GM18909 (cell line): ENCODE data around the gene TMCC3.
"Not testable (repeated sequence)": the region's sequence is repeated elsewhere in the genome, so short reads cannot be mapped to it uniquely, and the experiment has no call there.

Experiments used
- ATAC-seq: cut with Tn5 transposase; IDR thresholded peaks from one replicate; pipeline ENCODE4 v1.9.1; 2021; ENCODE audit warnings: mild to moderate bottlenecking; ENCODE audit not compliant: unreplicated experiment, poor library complexity

TMCC3 gene

DNA sequence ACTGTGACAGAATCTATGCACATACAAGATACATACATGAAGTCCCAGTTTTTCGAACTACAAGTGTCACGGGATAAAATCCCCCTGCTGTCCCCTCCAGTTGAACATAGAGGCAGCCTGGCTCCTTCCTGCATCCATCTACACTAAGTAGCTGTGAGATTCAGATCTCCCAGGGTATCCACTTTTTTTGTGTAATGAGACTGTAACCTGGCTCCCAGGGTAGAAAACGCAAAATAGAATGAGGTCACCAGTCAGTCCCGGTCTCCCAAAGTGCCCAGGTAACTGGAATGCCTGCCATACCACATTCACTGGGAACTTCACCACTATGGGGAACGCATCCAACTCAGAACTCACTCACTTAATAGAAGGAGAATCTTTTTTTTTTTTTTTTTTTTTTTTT lies 67.8 kb downstream of the TMCC3 start:
- no peak for ATAC-seq

GRCh38 chr12:94575645-94576403 lies 74.5 kb downstream of the TMCC3 start:
- ATAC-seq = no peak

- ATAC-seq = no peak
Measured at GRCh38 chr12:94575024-94575423, 75.3 kb downstream of the TMCC3 start.

- ATAC-seq = no peak
Measured at GRCh38 chr12:94571556-94571955, 78.8 kb downstream of the TMCC3 start.

DNA sequence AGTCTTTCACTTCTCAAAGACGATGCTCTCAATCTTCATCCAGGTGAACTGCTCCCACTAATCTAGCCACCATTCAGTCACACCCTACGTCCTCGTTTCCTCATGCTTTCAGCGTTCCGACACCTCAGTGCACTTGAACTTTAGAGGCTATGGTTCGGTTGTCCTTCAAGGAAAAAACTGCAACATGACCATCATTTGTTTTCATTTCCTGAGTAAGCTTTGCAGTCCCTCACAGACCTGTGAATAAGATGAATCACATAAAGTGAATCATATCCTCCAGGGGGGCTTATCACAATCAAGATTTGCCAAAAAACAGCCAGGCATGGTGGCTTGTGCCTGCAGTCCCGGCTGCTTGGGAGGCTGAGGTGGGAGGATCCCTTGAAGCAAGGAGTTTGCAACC lies 80.2 kb downstream of the TMCC3 start:
- ATAC-seq = no peak

- ATAC-seq = no peak
Measured at GRCh38 chr12:94567761-94568160, 82.6 kb downstream of the TMCC3 start.

- no peak for ATAC-seq
Measured at GRCh38 chr12:94566345-94566744, 84.0 kb downstream of the TMCC3 start.

DNA sequence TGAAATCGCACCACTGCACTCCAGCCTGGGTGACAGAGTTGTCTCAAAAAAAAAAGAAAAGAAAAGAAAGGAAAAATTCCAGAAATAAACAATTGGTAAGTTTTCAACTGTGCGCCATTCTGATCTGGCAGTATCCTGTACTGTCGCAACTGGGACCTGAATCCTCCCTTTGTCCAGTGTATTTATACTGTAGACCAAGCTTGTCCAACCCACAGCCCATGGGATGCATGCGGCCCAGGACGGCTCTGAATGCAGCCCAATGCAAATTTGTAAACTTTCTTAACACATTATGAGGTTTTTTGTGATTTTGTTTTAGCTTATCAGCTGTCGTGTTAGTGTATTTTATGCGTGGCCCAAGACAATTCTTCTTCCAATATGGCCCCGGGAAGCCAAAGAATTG lies 84.7 kb downstream of the TMCC3 start:
- ATAC-seq = no peak

DNA sequence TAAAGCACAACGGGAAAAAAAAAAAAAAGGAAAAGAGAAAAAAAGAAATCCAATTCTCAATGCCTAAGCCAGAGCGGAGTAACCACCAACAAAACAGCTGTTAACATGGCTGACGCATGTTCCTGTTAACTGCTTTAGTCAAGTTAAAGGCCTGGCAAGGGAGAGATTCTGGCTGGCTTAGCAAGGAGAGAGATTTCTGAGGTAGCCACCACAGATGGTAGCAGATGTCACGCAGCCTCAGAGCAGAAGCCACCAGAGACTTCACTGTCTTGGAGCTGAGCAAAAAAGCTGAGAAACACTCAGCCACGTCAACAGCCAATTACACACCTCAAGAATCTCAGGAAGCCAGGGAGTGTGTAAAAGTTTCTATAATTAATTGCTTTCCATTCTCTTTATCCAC lies 87.1 kb downstream of the TMCC3 start:
- ATAC-seq = no peak

GRCh38 chr12:94561943-94562411 lies 88.4 kb downstream of the TMCC3 start:
- ATAC-seq = peak; percentile 83

DNA sequence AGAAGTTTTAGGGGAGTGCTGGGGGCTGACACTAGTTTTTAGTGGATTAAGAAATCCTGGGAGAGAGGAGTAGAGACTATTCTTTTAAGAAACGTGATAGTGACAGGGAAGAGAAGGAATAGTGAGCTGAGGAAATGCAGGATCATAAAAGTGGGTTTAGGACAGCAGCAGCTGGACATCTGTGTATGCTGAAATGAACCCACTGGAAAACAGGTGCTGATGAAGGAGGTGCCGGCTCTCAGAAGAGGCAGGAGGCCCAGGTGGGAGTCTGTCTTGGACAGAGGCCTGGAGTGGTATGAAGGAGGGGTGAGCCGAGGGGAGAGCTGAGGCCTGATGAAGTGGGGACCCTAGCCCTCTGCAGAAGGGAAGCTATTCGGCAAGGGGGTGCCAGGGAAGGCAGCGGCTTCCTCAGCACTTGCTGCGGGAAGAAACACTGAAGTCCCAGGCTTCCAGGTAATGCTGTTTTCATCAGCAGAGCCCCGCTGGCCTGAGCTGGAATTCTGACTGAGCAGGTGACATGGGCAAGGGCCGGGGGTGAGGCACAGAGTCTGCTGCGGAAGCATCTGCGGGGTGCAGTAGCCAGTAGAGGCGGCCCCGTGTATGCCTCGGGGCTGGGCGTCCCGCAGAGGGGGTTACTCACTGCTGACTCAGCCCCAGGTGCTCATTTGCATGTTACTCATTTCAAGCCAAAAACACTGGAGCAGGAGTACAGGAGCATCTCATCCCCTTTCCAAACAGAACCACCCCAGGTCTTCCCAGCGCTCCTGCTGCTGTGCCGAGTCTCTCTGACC lies 89.7 kb downstream of the TMCC3 start:
- ATAC-seq = peak; percentile 77

DNA sequence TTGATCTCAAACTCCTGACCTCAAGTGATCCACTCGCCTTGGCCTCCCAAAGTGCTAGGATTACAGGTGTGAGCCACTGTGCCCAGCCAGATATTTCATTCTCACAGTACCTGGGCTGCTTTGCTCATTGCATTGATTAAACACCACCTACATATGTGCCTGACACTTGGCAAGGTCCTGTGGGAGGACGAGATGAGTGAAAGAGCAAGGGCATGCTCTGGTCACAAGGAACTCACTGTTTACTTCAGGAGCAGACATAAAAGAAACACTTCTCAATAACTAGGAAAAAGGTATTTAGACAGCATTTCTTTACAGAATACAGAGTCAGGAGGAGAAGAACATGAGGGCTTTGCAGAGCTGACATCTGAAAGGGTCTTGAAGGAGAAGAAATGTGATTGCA lies 91.7 kb downstream of the TMCC3 start:
- ATAC-seq = no peak

GRCh38 chr12:94557746-94558295 lies 92.5 kb downstream of the TMCC3 start:
- ATAC-seq = no peak

DNA sequence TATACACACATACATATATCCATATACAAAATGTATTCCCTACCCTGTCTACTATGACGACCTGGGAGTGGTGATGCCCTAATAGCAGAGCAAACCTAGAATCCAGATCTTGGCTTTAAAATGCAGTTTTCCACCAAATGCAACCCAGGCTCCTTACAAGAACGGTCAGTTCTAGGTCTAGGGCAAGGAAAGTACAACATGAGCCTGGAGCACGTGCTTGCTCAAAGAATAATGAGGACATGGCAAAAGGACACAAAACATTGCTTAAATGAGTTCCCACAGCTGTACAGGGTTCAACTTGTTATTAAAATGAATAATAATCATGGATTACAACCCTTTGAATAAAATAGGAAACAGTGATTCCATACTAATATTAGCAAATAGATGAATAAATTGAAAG lies 94.7 kb downstream of the TMCC3 start:
- no peak for ATAC-seq

DNA sequence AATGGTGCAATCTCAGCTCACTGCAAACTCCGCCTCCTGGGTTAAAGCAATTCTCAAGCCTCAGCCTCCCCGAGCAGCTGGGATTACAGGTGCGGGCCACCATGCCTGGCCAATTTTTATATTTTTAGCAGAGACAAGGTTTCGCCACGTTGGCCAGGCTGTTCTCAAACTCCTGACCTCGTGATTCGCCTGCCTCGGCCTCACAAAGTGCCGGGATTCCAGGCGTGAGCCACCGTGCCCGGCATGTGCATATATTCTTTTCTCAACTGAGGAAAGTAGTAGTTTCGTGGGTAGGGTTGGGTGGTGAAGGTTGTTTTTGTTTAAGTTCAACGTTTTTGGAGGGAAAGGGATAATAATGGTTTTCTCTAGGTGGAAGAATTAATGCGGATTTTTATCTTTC lies 96.5 kb downstream of the TMCC3 start:
- no peak for ATAC-seq

GRCh38 chr12:94553130-94553519 lies 97.2 kb downstream of the TMCC3 start:
- ATAC-seq = no peak

- no peak for ATAC-seq
Measured at GRCh38 chr12:94551810-94552209, 98.5 kb downstream of the TMCC3 start.

GRCh38 chr12:94550964-94551363 lies 99.4 kb downstream of the TMCC3 start:
- no peak for ATAC-seq

GRCh38 chr12:94548833-94549232 lies 101.5 kb downstream of the TMCC3 start:
- not testable (repeated sequence) for ATAC-seq

- no peak for ATAC-seq
Measured at GRCh38 chr12:94545935-94546771, 104.2 kb downstream of the TMCC3 start.
